Ureter (tissue), 1 donor: Measurements from ENCODE around the gene CACNA1C. TPM values are rescaled to one million over a fixed set of nuclear protein-coding genes. Genes with fewer than 3 reads are reported as not detected.

Experiments
- DNase-seq: peaks from one replicate; pipeline ENCODE4 v3.0.0-alpha.2; 2020; ENCODE audit warnings: low spot score
- total RNA-seq: library from RNA; stranded (reverse); gene quantifications from one replicate; pipeline ENCODE4 v1.2.4, GENCODE V29; 2023
- donor health status: DM: yes; HTN: yes; CAD: no.

The CACNA1C gene
- total RNA-seq, 1 donor from 2014 or later: 30.1 TPM

GRCh38 chr12:2343681-2344080, 290.9 kb downstream of the CACNA1C start:
- DNase-seq: no peak

- DNase-seq: no peak
Measured at GRCh38 chr12:2344476-2344875, 291.7 kb downstream of the CACNA1C start.

GRCh38 chr12:2344885-2345284, 292.1 kb downstream of the CACNA1C start:
- no peak for DNase-seq

GRCh38 chr12:2345902-2346301, 293.1 kb downstream of the CACNA1C start:
- no peak for DNase-seq

GRCh38 chr12:2346416-2346815, 293.6 kb downstream of the CACNA1C start:
- DNase-seq: no peak

- no peak for DNase-seq
Measured at GRCh38 chr12:2347137-2347843, 294.5 kb downstream of the CACNA1C start.

- DNase-seq: no peak
Measured at GRCh38 chr12:2347844-2348481, 295.2 kb downstream of the CACNA1C start.

- no peak for DNase-seq
Measured at GRCh38 chr12:2348482-2348852, 295.7 kb downstream of the CACNA1C start.

- DNase-seq: no peak
Measured at GRCh38 chr12:2351161-2351560, 298.4 kb downstream of the CACNA1C start.

- no peak for DNase-seq
Measured at GRCh38 chr12:2352203-2352602, 299.4 kb downstream of the CACNA1C start.

GRCh38 chr12:2353281-2353680, 300.5 kb downstream of the CACNA1C start:
- DNase-seq: no peak

GRCh38 chr12:2353691-2354090, 300.9 kb downstream of the CACNA1C start:
- no peak for DNase-seq

- no peak for DNase-seq
Measured at GRCh38 chr12:2354151-2354991, 301.6 kb downstream of the CACNA1C start.

- no peak for DNase-seq
Measured at GRCh38 chr12:2355198-2355597, 302.4 kb downstream of the CACNA1C start.

GRCh38 chr12:2355604-2356003, 302.8 kb downstream of the CACNA1C start:
- no peak for DNase-seq

- no peak for DNase-seq
Measured at GRCh38 chr12:2356601-2357125, 303.9 kb downstream of the CACNA1C start.

- no peak for DNase-seq
Measured at GRCh38 chr12:2358986-2359658, 306.3 kb downstream of the CACNA1C start.

GRCh38 chr12:2359725-2360629, 307.2 kb downstream of the CACNA1C start:
- no peak for DNase-seq

GRCh38 chr12:2360630-2361170, 307.9 kb downstream of the CACNA1C start:
- DNase-seq: no peak

- DNase-seq: no peak
Measured at GRCh38 chr12:2363836-2364609, 311.2 kb downstream of the CACNA1C start.
